Upper lobe of left lung (tissue), 6 donors: ENCODE data around the gene IRAK1BP1. TPM values are rescaled to one million over a fixed set of nuclear protein-coding genes. Genes with fewer than 3 reads are reported as not detected.
"Not testable (repeated sequence)": the region's sequence is repeated elsewhere in the genome, so short reads cannot be mapped to it uniquely, and the experiment has no call there.

Experiments
- ATAC-seq, 2 donors: fragments of 200-7000 bp; cut with Tn5 transposase; one replicate each; pipeline ENCODE4 v1.9.1; 2022; ENCODE audit warnings: mild to moderate bottlenecking in 2 of 2, moderate library complexity in 2 of 2; ENCODE audit not compliant: low FRiP score in 2 of 2
- DNase-seq, 2 donors: peaks; one replicate each; pipeline ENCODE4 v3.0.0-alpha.2; 2019 to 2020
- H3K27ac ChIP-seq, 4 donors: fragments of 200-600 bp; sonication (generic); one replicate each; pipeline ENCODE4 v1.5.1; 2016 to 2019
- H3K27me3 ChIP-seq, 4 donors: fragments of 200-600 bp; sonication (generic); one replicate each; pipeline ENCODE4 v1.5.1; 2017 to 2019
- H3K36me3 ChIP-seq, 4 donors: fragments of 200-600 bp; sonication (generic); one replicate each; pipeline ENCODE4 v1.5.1; 2016 to 2019
- H3K4me1 ChIP-seq, 4 donors: fragments of 200-600 bp; sonication (generic); one replicate each; pipeline ENCODE4 v1.5.1; 2018 to 2019
- H3K4me3 ChIP-seq, 4 donors: fragments of 200-600 bp; sonication (generic); one replicate each; pipeline ENCODE4 v1.5.1; 2017 to 2019; ENCODE audit warnings: mild to moderate bottlenecking in 2 of 4, moderate library complexity in 1 of 4
- H3K9me3 ChIP-seq, 4 donors: fragments of 200-600 bp; sonication (generic); one replicate each; pipeline ENCODE4 v1.5.1; 2018 to 2019
- EP300 ChIP-seq, 4 donors: sonication (generic); formaldehyde crosslinking; IDR thresholded peaks; one replicate each; pipeline ENCODE4 v1.5.1; 2017; ENCODE audit warnings: antibody characterized with exemption in 4 of 4, control low read depth in 2 of 4
- POLR2A ChIP-seq, 4 donors: fragments of 450-650 bp; IDR thresholded peaks; one replicate each; pipeline ENCODE4 v1.5.1; 2016 to 2017; ENCODE audit warnings: antibody characterized with exemption in 4 of 4, mild to moderate bottlenecking in 2 of 4
- POLR2AphosphoS5 ChIP-seq, 2 donors: sonication (generic); formaldehyde crosslinking; IDR thresholded peaks; one replicate each; pipeline ENCODE4 v1.5.1; 2017; ENCODE audit warnings: antibody characterized with exemption in 2 of 2
- WGBS, 2 donors: methylation state at CpG; one replicate each; pipeline ENCODE4 v1.1.5; 2017 to 2018; 5-methylcytosine and 5-hydroxymethylcytosine counted together
- total RNA-seq, 6 donors: library from RNA; depleted of rRNA in 4 of 6; stranded (reverse); fragments of >200 nt in 4 of 6; gene quantifications; one replicate each; pipeline versions ENCODE4 v1.1.0 to v1.2.1, GENCODE V29; 2016 to 2021
- TF ChIP-seq, protein P1 (sequence below), 6 experiments: fragments of 450-650 bp in 4 of 6; fragments of 200-600 bp in 2 of 6; sonication (generic) in 2 of 6; IDR thresholded peaks; one replicate each; pipeline ENCODE4 v1.5.1; 2016 to 2019; ENCODE audit warnings: antibody characterized with exemption in 6 of 6
- donor health status: DM: no; HTN: no; CAD: no; lungs with moderate emphysema.
- donor health status: DM: no; HTN: yes; CAD: no; lungs with severe emphysema.

The IRAK1BP1 gene
- total RNA-seq, 6 donors from 2014 or later: 2.2 to 9.6 (median 5.2) TPM

DNA sequence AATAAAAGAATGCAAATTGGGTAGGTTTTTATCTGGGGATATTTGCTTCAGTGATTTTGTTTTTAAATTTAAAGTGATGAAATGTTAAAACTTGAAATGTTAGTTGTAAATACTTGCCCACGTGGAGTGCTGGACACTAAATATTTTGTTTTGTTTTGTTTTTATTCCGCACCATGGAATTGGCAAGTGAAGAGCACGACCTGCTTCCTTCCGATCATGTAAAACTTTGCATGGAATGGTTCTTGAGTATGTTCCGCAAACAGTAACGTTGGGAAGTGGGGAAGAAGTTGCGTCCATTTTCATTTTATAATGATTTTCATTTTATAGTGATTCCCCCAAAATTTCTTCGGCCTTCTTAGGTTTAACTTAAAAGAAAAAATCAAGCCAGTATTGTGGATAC lies 765 bp downstream of the IRAK1BP1 start:
- ATAC-seq (no peak), DNase-seq (no peak)

DNA sequence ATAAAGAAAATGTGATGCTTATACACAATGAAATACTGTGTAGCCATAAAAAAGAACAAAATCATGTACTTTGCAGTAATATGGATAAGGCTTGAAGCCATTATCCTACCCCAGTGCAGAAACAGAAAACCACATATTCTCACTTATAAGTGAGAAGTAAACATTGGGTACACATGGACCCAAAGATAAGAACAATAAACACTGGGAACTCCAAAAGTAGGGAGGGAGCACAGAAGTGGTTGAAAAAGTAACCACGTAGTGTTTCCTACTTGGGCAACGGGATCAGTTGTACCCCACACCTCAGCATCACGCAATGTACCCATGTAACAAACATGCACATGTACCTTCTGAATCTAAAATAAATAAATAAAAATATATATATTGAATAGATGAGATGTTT lies 8.2 kb downstream of the IRAK1BP1 start:
- H3K4me3 ChIP-seq: no peak overlapping the region
- no peaks in the 10 kb centered on the region for H3K9me3 ChIP-seq
- DNase-seq (no peak), ATAC-seq (no peak)
- no peak overlapping the region for H3K27ac ChIP-seq
- TF ChIP-seq, protein P1, sequence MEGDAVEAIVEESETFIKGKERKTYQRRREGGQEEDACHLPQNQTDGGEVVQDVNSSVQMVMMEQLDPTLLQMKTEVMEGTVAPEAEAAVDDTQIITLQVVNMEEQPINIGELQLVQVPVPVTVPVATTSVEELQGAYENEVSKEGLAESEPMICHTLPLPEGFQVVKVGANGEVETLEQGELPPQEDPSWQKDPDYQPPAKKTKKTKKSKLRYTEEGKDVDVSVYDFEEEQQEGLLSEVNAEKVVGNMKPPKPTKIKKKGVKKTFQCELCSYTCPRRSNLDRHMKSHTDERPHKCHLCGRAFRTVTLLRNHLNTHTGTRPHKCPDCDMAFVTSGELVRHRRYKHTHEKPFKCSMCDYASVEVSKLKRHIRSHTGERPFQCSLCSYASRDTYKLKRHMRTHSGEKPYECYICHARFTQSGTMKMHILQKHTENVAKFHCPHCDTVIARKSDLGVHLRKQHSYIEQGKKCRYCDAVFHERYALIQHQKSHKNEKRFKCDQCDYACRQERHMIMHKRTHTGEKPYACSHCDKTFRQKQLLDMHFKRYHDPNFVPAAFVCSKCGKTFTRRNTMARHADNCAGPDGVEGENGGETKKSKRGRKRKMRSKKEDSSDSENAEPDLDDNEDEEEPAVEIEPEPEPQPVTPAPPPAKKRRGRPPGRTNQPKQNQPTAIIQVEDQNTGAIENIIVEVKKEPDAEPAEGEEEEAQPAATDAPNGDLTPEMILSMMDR (IDR thresholded peaks at IDR 0.05): no peak
- TF ChIP-seq POLR2AphosphoS5 (IDR thresholded peaks at IDR 0.05) (no peak), POLR2A (IDR thresholded peaks at IDR 0.05) (no peak), EP300 (IDR thresholded peaks at IDR 0.05) (no peak)
- no peaks in the 10 kb centered on the region for H3K27me3 ChIP-seq
- WGBS, 2 donors: 67 to 76% methylated on average over 3 of the region's 3 CpGs
- H3K4me1 ChIP-seq: no peaks in the 10 kb centered on the region
- peaks cover 0 to 2% (median 0%) of the 10 kb centered on the region in 4 donors for H3K36me3 ChIP-seq

More for the DNA sequence above, 765 bp downstream of the IRAK1BP1 start:
- Histone ChIP-seq H3K9me3 (no peaks in the 10 kb centered on the region), H3K27ac (peak overlapping the region in 3 of 4 donors; percentile 51 to 72 (median 59)), H3K4me3 (peak overlapping the region in 3 of 4 donors; percentile 66 to 94 (median 68)), H3K27me3 (no peaks in the 10 kb centered on the region), H3K4me1 (peaks cover 0 to 3% (median 1%) of the 10 kb centered on the region in 4 donors), H3K36me3 (no peaks in the 10 kb centered on the region)
- TF ChIP-seq POLR2AphosphoS5 (IDR thresholded peaks at IDR 0.05) (no peak), POLR2A (IDR thresholded peaks at IDR 0.05) (no peak), EP300 (IDR thresholded peaks at IDR 0.05) (no peak)
- TF ChIP-seq, protein P1 (IDR thresholded peaks at IDR 0.05): no peak
- WGBS, 2 donors: 31 to 36% methylated on average over 8 of the region's 8 CpGs

DNA sequence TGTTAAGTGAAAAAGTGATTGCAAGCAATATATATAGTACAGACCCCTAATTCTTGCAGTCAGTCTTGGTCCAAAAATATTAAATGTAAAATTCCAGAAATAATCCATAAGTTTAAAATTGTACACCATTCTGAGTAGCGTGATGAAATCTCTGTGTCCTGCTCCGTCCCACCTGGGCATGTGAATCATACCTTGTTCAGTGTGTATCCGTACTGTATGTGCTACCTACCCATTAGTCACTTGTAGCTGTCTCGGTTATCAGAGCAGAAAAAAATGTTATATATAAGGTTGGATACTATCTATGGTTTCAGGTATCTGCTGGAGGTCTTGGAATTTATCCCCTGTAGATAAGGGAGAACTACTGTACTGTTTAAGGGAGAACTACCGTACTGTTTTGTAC lies 16.3 kb downstream of the IRAK1BP1 start:
- WGBS, 2 donors: 94 to 99% methylated on average over 5 of the region's 5 CpGs
- Histone ChIP-seq H3K4me3 (no peak overlapping the region), H3K9me3 (no peaks in the 10 kb centered on the region)

DNA sequence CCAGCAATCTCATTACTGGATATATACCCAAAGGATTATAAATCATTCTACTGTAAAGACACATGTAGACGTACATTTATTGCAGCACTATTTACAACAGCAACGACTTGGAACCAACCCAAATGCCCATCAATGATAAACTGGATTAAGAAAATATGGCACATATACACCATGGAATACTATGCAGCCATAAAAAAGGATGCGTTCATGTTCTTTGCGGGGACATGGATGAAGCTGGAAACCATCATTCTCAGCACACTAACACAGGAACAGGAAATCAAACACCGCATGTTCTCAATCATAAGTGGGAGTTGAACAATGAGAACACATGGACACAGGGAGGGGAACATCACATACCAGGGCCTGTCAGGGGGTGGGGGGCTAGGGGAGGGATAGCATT lies 22.6 kb downstream of the IRAK1BP1 start:
- H3K36me3 ChIP-seq, ATAC-seq, H3K4me1 ChIP-seq, H3K9me3 ChIP-seq, H3K27me3 ChIP-seq, H3K4me3 ChIP-seq, H3K27ac ChIP-seq, DNase-seq: not testable (repeated sequence)
- WGBS, 2 donors: 94 to 97% methylated on average over 5 of the region's 5 CpGs

More for the DNA sequence above, 16.3 kb downstream of the IRAK1BP1 start:
- no peak for DNase-seq
- no peak for ATAC-seq
- H3K4me1 ChIP-seq: no peaks in the 10 kb centered on the region
- no peak for TF ChIP-seq EP300 (IDR thresholded peaks at IDR 0.05)
- TF ChIP-seq, protein P1 (IDR thresholded peaks at IDR 0.05): no peak
- TF ChIP-seq POLR2AphosphoS5 (IDR thresholded peaks at IDR 0.05): no peak
- TF ChIP-seq POLR2A (IDR thresholded peaks at IDR 0.05): no peak
- no peaks in the 10 kb centered on the region for H3K36me3 ChIP-seq
- no peak overlapping the region for H3K27ac ChIP-seq
- H3K27me3 ChIP-seq: no peaks in the 10 kb centered on the region

DNA sequence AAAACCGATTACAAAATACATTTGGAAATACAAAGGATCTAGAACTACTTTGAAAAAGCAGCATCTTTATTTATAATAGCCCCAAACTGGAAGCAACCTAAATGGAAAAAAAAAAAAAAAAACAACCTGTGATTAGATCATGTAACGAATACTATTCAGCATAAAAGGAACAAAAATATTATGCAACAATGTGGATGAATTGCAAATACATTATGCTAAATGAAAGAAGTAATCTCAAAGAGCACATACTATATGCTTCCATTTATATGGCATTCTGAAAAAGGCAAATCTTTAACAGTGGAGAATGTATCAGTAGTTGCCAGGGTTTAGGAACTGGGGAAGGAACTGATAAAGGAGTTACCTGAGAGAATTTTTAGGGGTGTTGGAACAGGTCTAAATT lies 28.9 kb downstream of the IRAK1BP1 start:
- ATAC-seq (no peak), DNase-seq (no peak)
- Histone ChIP-seq H3K27ac (no peak overlapping the region), H3K36me3 (no peaks in the 10 kb centered on the region), H3K9me3 (no peaks in the 10 kb centered on the region), H3K4me3 (no peak overlapping the region), H3K27me3 (no peaks in the 10 kb centered on the region), H3K4me1 (no peaks in the 10 kb centered on the region)
- TF ChIP-seq POLR2A (IDR thresholded peaks at IDR 0.05): no peak
- no peak for TF ChIP-seq EP300 (IDR thresholded peaks at IDR 0.05)
- TF ChIP-seq, protein P1 (IDR thresholded peaks at IDR 0.05): no peak
- no peak for TF ChIP-seq POLR2AphosphoS5 (IDR thresholded peaks at IDR 0.05)
- 80 to 86% methylated on average over 2 of the region's 2 CpGs for WGBS, 2 donors
